HL-60 (cell line): ENCODE measurements around the gene KLF15.

Experiments
- DNase-seq, 2 experiments: peaks; one replicate each; pipeline ENCODE4 v3.0.0-alpha.2; 2010 to 2020; ENCODE audit warnings: low read depth in 1 of 2, low spot score in 1 of 2
- H3K27ac ChIP-seq: fragments of 250-450 bp; sonication (Bioruptor Pico); replicated peaks from 2 replicates; pipeline ENCODE4 v1.5.1; 2020; ENCODE audit warnings: mild to moderate bottlenecking, moderate library complexity
- H3K27me3 ChIP-seq: fragments of 250-450 bp; sonication (Bioruptor Pico); 2 replicates; pipeline ENCODE4 v1.5.1; 2021; ENCODE audit warnings: mild to moderate bottlenecking, moderate library complexity; ENCODE audit not compliant: insufficient read depth, poor library complexity, severe bottlenecking
- H3K4me3 ChIP-seq: replicated peaks from 2 replicates; pipeline ENCODE4 v1.5.1; 2011; ENCODE audit warnings: mild to moderate bottlenecking, control low read depth, low read length; ENCODE audit not compliant: insufficient read depth
- GABPA ChIP-seq: IDR thresholded peaks from 2 replicates; pipeline ENCODE4 v1.6.1; 2012; ENCODE audit warnings: low read depth
- POLR2AphosphoS5 ChIP-seq: IDR thresholded peaks from 2 replicates; pipeline ENCODE4 v1.6.1; 2012; ENCODE audit warnings: low read depth
- SPI1 ChIP-seq: IDR thresholded peaks from 2 replicates; pipeline ENCODE4 v1.6.1; 2012; ENCODE audit warnings: low read depth, mild to moderate bottlenecking, borderline replicate concordance
- TF ChIP-seq, protein P1 (sequence below): IDR thresholded peaks from one replicate; pipeline ENCODE4 v1.5.1; 2011; ENCODE audit warnings: low read length, control low read depth, inconsistent platforms; ENCODE audit not compliant: insufficient read depth
- TF ChIP-seq, protein P2 (sequence below): IDR thresholded peaks from 2 replicates; pipeline ENCODE4 v1.6.1; 2012; ENCODE audit warnings: low read depth; ENCODE audit not compliant: insufficient replicate concordance

KLF15 gene

DNA sequence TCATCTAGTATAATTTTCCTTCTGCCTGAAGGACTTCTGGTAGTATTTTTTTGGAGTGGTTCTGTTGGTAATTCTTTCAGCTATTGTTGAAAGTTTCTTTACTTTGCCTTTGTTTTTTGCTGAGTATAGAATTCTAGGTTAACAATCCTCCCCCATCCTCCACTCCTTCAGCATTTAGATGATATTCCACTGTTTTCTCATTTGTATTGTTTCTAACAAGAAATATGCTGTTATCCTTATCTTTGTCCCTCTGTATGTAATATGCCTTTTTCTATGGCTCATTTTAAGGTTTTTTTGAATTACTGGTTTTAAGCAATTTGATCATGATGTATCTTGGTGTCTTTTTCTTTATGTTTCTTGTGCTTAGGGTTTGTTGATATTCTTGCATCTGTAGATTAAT is 53.9 kb downstream of the KLF15 start:
- no peak for DNase-seq
- Histone ChIP-seq H3K4me3 (no peak overlapping the region), H3K27ac (no peak overlapping the region), H3K27me3 (no peaks in the 10 kb centered on the region)
- TF ChIP-seq, protein P1, sequence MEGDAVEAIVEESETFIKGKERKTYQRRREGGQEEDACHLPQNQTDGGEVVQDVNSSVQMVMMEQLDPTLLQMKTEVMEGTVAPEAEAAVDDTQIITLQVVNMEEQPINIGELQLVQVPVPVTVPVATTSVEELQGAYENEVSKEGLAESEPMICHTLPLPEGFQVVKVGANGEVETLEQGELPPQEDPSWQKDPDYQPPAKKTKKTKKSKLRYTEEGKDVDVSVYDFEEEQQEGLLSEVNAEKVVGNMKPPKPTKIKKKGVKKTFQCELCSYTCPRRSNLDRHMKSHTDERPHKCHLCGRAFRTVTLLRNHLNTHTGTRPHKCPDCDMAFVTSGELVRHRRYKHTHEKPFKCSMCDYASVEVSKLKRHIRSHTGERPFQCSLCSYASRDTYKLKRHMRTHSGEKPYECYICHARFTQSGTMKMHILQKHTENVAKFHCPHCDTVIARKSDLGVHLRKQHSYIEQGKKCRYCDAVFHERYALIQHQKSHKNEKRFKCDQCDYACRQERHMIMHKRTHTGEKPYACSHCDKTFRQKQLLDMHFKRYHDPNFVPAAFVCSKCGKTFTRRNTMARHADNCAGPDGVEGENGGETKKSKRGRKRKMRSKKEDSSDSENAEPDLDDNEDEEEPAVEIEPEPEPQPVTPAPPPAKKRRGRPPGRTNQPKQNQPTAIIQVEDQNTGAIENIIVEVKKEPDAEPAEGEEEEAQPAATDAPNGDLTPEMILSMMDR, result no peak
- TF ChIP-seq GABPA (no peak), SPI1 (no peak), POLR2AphosphoS5 (no peak)
- TF ChIP-seq, protein P2, sequence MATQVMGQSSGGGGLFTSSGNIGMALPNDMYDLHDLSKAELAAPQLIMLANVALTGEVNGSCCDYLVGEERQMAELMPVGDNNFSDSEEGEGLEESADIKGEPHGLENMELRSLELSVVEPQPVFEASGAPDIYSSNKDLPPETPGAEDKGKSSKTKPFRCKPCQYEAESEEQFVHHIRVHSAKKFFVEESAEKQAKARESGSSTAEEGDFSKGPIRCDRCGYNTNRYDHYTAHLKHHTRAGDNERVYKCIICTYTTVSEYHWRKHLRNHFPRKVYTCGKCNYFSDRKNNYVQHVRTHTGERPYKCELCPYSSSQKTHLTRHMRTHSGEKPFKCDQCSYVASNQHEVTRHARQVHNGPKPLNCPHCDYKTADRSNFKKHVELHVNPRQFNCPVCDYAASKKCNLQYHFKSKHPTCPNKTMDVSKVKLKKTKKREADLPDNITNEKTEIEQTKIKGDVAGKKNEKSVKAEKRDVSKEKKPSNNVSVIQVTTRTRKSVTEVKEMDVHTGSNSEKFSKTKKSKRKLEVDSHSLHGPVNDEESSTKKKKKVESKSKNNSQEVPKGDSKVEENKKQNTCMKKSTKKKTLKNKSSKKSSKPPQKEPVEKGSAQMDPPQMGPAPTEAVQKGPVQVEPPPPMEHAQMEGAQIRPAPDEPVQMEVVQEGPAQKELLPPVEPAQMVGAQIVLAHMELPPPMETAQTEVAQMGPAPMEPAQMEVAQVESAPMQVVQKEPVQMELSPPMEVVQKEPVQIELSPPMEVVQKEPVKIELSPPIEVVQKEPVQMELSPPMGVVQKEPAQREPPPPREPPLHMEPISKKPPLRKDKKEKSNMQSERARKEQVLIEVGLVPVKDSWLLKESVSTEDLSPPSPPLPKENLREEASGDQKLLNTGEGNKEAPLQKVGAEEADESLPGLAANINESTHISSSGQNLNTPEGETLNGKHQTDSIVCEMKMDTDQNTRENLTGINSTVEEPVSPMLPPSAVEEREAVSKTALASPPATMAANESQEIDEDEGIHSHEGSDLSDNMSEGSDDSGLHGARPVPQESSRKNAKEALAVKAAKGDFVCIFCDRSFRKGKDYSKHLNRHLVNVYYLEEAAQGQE, result no peak

DNA sequence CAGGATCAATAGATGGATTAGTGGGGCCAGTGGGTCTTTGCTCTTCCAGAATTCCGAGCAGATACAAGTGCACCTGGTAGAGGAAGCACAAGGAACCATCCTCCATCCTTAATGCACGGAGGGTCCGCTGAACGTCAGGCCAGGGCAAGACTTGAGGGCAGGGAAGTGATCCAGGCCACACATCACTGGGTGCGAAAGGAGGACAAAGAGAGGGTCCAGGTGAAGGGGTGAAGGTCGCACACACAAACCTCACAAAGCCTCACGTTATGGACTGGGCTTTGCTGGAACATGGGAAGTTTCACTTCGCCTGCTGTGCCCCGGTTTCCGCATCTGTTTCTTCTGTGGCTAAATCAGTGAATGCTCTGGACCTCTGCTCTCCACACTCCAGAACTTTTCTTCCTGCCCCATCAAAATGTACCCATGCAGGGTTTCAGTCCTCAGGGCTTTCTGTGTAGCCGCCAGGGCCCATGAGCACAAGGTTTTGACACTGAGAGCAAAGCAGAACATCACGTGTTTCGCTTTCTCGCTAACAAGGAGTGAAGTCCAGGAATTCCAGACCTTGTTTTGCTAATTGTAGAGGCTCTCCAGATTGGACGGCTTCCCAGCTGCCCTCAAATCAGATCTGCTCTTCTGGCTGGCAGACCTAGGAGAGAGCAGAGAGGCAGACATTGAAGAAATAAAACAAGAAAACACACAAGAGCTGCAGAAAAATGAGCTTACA is 56.3 kb downstream of the KLF15 start:
- Histone ChIP-seq H3K27ac (no peak overlapping the region), H3K4me3 (no peak overlapping the region), H3K27me3 (no peaks in the 10 kb centered on the region)
- no peak for TF ChIP-seq POLR2AphosphoS5
- TF ChIP-seq, protein P2, result no peak
- DNase-seq, result no peak

DNA sequence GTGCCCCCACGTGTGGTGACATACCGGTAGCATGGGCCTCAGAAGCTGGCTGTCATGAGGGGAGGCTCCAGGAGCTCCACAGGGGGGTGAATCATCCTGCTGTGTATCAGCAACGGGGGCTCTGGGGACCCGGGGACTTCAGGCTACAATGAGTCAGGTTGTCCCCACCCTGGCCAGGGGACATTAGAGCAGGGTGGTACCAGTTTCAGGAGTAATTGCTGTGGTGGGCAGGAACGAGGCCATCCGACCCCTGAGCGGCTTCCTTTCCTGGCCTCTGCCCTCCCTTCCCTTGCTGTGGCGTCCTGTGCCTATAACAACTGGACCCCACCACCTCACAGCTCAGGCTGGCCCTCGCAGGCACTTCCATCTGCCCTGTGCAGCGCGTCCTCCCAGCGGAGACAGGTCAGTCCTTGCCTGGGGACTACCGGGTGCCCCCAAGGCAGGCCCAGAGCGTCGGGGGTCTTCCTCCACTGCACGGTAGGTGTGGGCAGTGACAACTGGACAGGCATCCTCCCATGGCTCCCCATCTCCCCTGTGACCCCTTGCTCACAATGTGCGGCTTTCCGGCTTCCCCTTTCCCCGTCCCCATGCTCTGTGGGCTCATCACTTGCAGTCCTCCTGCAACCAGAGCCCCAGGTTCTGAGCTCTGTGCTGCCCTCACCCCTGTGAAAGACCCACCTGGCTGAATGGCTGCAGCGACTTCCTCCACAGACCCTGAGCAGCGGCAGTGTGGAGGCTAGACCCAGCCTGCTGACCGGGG is 57.0 kb downstream of the KLF15 start:
- H3K4me3 ChIP-seq, result no peak overlapping the region
- no peak overlapping the region for H3K27ac ChIP-seq
- no peak for DNase-seq
- TF ChIP-seq, protein P2, result no peak
- TF ChIP-seq GABPA (no peak), SPI1 (no peak), POLR2AphosphoS5 (no peak)
- TF ChIP-seq, protein P1, result no peak
- H3K27me3 ChIP-seq, result no peaks in the 10 kb centered on the region
